Mucosa of descending colon (tissue), 3 donors: ENCODE results near the gene ARNT2. TPM values are rescaled to one million over a fixed set of nuclear protein-coding genes. Genes with fewer than 3 reads are reported as not detected.

Experiments used
- ATAC-seq: fragments of 200-7000 bp; cut with Tn5 transposase; one replicate; pipeline ENCODE4 v1.9.1; 2020; ENCODE audit warnings: mild to moderate bottlenecking, moderate library complexity
- DNase-seq, 3 donors: peaks; one replicate each; pipeline ENCODE4 v3.0.0-alpha.2; 2020
- H3K36me3 ChIP-seq: fragments of 200-600 bp; one replicate; pipeline ENCODE4 v1.8.0; 2021; ENCODE audit warnings: low read depth, mild to moderate bottlenecking
- H3K4me1 ChIP-seq: fragments of 200-600 bp; one replicate; pipeline ENCODE4 v1.8.0; 2021; ENCODE audit warnings: low read depth, mild to moderate bottlenecking
- H3K4me3 ChIP-seq: fragments of 200-600 bp; one replicate; pipeline ENCODE4 v1.8.0; 2021; ENCODE audit warnings: mild to moderate bottlenecking
- H3K9me3 ChIP-seq: fragments of 200-600 bp; one replicate; pipeline ENCODE4 v1.8.0; 2021; ENCODE audit warnings: mild to moderate bottlenecking
- intact Hi-C, 2 donors: fragments of 100-400 bp; cut with DNase I in 1 of 2; cut with micrococcal nuclease in 1 of 2; formaldehyde crosslinking; loops; one replicate each; pipeline versions ENCODE4 v1.11.0 to v1.11.1; 2022; cut with DNase I, micrococcal nuclease
- total RNA-seq, 3 donors: library from RNA; stranded (reverse); fragmentation: NEBNext Ultra II Directional in 2 of 3; extraction: Animal tissue kit (Norgen Biotek cat#: 25700) in 2 of 3; gene quantifications; one replicate each; pipeline versions ENCODE4 v1.2.1 to v1.2.4, GENCODE V29; 2021 to 2023
- TF ChIP-seq, protein P1 (sequence below): fragments of 200-600 bp; IDR thresholded peaks from one replicate; pipeline ENCODE4 v1.8.0; 2022; ENCODE audit warnings: antibody characterized with exemption, mild to moderate bottlenecking
- donor health status: DM: no; HTN: no; CAD: no; lungs with moderate emphysema.
- donor health status: DM: no; HTN: no; CAD: no.
- donor health status: DM: no; HTN: yes; CAD: no.

ARNT2 gene
- total RNA-seq, 3 donors from 2014 or later: 2.8 to 11.1 (median 3.2) TPM

DNA sequence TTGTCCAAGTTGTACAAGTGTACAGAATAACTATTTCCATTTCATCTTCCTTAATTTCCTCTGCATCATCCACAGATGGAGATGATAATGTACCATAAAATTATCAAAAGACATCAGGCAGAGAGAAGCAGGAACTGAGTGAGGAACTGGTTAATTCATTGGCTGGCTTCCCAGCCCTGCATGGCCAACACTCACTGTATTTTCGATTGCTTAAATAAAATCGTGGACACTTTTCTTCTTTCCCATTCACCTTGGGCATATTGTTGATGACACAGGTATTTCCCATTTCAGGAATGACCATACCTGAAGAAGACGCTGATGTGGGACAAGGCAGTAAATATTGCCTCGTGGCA lies 146.7 kb downstream of the ARNT2 start:
- ATAC-seq: no peak
- H3K4me3 ChIP-seq: no peak overlapping the region
- intact Hi-C loops: no loop called here
- no peaks in the 10 kb centered on the region for H3K4me1 ChIP-seq
- DNase-seq: no peak
- TF ChIP-seq, protein P1, sequence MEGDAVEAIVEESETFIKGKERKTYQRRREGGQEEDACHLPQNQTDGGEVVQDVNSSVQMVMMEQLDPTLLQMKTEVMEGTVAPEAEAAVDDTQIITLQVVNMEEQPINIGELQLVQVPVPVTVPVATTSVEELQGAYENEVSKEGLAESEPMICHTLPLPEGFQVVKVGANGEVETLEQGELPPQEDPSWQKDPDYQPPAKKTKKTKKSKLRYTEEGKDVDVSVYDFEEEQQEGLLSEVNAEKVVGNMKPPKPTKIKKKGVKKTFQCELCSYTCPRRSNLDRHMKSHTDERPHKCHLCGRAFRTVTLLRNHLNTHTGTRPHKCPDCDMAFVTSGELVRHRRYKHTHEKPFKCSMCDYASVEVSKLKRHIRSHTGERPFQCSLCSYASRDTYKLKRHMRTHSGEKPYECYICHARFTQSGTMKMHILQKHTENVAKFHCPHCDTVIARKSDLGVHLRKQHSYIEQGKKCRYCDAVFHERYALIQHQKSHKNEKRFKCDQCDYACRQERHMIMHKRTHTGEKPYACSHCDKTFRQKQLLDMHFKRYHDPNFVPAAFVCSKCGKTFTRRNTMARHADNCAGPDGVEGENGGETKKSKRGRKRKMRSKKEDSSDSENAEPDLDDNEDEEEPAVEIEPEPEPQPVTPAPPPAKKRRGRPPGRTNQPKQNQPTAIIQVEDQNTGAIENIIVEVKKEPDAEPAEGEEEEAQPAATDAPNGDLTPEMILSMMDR: no peak
- no peaks in the 10 kb centered on the region for H3K9me3 ChIP-seq
- no peaks in the 10 kb centered on the region for H3K36me3 ChIP-seq

DNA sequence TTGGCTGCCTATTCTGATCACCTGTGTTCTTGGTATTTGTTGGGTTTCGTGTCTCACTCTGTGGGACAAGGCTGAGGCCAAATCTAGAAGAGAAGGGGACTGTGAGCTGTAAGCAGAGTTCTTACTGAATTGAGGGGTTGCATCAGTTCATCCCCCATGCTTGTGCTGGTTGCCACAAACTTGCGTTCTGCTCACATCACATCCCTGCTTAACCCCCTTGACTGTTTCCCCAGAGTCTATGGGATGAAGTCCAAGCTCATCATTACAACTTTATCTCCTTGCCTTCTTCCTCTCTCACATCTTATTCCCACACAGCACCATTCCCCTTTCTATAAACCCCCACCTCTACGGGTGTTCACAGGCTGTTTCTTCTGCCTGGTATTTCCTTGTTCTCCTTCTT lies 147.2 kb downstream of the ARNT2 start:
- ATAC-seq (no peak), DNase-seq (no peak)
- Histone ChIP-seq H3K4me1 (no peaks in the 10 kb centered on the region), H3K9me3 (no peaks in the 10 kb centered on the region), H3K36me3 (no peaks in the 10 kb centered on the region), H3K4me3 (no peak overlapping the region)
- intact Hi-C loops: no loop called here
- TF ChIP-seq, protein P1: no peak

DNA sequence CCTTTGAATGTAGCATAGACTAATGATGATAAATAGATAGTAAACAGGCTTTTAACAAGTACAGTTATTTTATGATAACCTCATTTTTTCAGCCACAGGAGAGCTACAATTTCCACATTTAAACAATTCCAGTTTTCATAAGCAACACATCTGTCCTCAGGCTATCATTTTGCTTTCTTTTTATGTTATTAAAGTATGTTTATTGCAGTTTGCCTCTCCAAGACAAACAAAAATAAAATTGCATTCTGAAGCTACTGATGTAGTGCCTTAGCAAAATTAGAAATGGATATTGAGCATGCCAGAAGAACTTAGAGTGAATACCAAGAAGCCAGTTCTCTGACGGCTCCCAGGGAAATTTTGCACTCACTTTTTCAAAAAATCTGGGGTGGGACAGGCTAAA lies 150.4 kb downstream of the ARNT2 start:
- no peak for ATAC-seq
- H3K4me3 ChIP-seq: no peak overlapping the region
- intact Hi-C loops: no loop called here
- DNase-seq: no peak
- H3K36me3 ChIP-seq: no peaks in the 10 kb centered on the region
- TF ChIP-seq, protein P1: no peak
- H3K4me1 ChIP-seq: no peaks in the 10 kb centered on the region
- no peaks in the 10 kb centered on the region for H3K9me3 ChIP-seq

DNA sequence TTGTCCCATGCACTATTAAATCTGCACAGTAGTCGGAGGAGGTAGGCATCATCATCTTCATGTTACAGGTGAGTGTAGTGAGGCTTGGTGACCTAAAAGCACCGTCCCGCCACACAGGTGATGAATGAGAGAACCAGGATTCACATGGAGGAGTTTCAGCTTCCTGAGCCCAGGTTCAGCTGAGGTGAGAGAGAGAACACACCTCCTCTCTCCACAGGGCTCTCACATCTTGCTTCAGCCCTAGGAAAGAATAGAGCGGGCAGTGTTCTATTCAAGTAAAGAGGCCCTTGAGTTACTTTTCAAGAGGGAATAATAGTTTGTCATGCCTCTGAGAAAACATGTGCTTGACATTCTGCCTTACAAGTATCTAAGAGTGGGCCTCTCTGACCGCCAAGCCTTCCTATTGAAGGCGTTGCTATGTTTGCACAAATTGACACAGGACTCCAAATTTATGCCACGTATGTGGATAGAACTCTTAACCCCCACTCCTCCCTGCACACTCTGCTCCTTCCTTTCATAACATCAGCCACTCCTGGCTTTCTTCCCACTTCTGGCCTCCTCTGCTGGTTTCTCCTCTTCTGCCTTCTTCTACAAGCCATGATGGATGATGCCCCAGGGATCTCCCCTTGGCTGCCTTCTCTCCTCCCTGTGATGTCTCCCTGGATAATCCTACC lies 152.6 kb downstream of the ARNT2 start:
- DNase-seq: no peak
- Histone ChIP-seq H3K4me3 (no peak overlapping the region), H3K4me1 (no peaks in the 10 kb centered on the region), H3K36me3 (no peaks in the 10 kb centered on the region), H3K9me3 (no peaks in the 10 kb centered on the region)
- TF ChIP-seq, protein P1: no peak
- intact Hi-C loops: no loop called here
- ATAC-seq: no peak

DNA sequence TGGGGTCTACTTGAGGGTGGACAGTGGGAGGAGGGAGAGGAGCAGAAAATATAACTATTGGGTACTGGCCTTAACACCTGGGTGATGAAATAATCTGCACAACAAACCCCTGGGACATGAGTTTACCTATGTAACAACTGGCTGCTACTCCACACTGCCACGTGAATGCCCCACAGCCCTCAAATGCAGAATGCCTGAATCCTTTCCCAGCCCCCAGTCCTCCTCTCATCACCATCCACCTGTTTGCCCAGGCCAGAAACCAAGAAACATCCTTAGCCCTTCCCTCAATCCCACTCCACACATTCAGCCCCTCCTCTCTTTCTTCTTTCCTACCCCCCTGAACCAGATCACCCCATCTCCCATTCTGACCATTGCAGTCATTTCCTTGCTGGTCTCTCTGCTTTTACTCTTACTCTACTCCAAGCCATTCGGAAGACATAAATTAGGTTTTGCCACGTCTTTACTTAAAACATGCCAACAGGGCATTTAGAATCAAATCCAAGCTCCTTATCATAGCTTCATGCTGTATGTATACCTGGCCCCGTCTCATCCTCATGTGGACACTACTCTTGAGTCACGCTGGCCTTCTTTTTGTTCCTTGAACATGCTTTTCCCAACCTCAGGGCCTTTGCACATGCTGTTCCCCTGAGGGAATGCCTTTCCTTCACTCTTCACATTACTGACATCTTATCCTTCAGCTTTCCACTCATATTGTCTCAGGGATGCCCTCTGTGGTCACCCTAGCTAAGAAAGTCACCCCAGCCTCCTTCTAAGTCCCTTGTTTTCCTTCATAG lies 153.5 kb downstream of the ARNT2 start:
- intact Hi-C loops: no loop called here
- Histone ChIP-seq H3K4me3 (no peak overlapping the region), H3K9me3 (no peaks in the 10 kb centered on the region), H3K36me3 (no peaks in the 10 kb centered on the region), H3K4me1 (no peaks in the 10 kb centered on the region)
- no peak for DNase-seq
- TF ChIP-seq, protein P1: no peak
- ATAC-seq: no peak
